ENCODE results near the gene GALR2. TPM values are rescaled to one million over a fixed set of nuclear protein-coding genes. Genes with fewer than 3 reads are reported as not detected.

GALR2 gene
- total and polyA plus RNA-seq, 9 of the 15 experiments (the other 6 are each of a cell fraction or from before 2014, with no cell fraction given) = 0.34 TPM; not detected in 8

GRCh38 chr17:76106703-76107102 lies 32.1 kb downstream of the GALR2 start (continued):
- no peak for TF ChIP-seq ZBTB26 (CRISPR knock-in tag; IDR thresholded peaks at IDR 0.05)
- TF ChIP-seq ZNF318 (IDR thresholded peaks at IDR 0.05; ENCODE audit: borderline replicate concordance in 1 of 2, low read depth in 1 of 2) = no peak
- TF ChIP-seq TOE1 (IDR thresholded peaks at IDR 0.05; ENCODE audit: borderline replicate concordance) = no peak
- TF ChIP-seq TOE1 (CRISPR knock-in tag; IDR thresholded peaks at IDR 0.05; ENCODE audit: borderline replicate concordance, low read depth) = no peak
- TF ChIP-seq EZH2 (IDR thresholded peaks at IDR 0.05; ENCODE audit: borderline replicate concordance, low read depth, low read length) = no peak
- no peak for TF ChIP-seq THRB (CRISPR knock-in tag; conservative IDR thresholded peaks at IDR 0.05)
- no peak for TF ChIP-seq SNIP1 (IDR thresholded peaks at IDR 0.05; ENCODE audit: low read depth)

All from K562 (cell line).